OCI-LY3 (cell line): ENCODE measurements around the gene EOLA1.

Experiments
- H2AFZ ChIP-seq: fragments of 200-600, 300-600 bp; shearing (Covaris generic); 2 replicates; pipeline ENCODE4 v1.6.0; 2014; ENCODE audit warnings: antibody characterized with exemption, low read depth, low read length
- H3K27ac ChIP-seq: fragments of 200-600, 300-600 bp; sonication (generic); 2 replicates; pipeline ENCODE4 v1.5.1; 2014; ENCODE audit warnings: mild to moderate bottlenecking, low read length, moderate library complexity, mixed read lengths
- H3K27me3 ChIP-seq: fragments of 200-600, 300-600 bp; sonication (generic); 2 replicates; pipeline ENCODE4 v1.6.1; 2014; ENCODE audit warnings: low read depth, low read length, mixed read lengths
- H3K36me3 ChIP-seq: fragments of 200-600, 300-600 bp; sonication (generic); replicated peaks from 2 replicates; pipeline ENCODE3; 2014; ENCODE audit warnings: low read depth, low read length, mixed read lengths
- H3K4me1 ChIP-seq: fragments of 300-600, 200-600 bp; sonication (generic); 2 replicates; pipeline ENCODE4 v1.6.1; 2014; ENCODE audit warnings: low read length, mixed read lengths
- H3K4me2 ChIP-seq: fragments of 200-600, 300-600 bp; sonication (generic); 2 replicates; pipeline ENCODE4 v1.6.1; 2014; ENCODE audit warnings: low read length, mixed read lengths
- H3K4me3 ChIP-seq: fragments of 300-600, 200-600 bp; sonication (generic); 2 replicates; pipeline ENCODE4 v1.5.1; 2014; ENCODE audit warnings: antibody characterized with exemption, mild to moderate bottlenecking, low read length, moderate library complexity
- H3K79me2 ChIP-seq: fragments of 300-600, 200-600 bp; shearing (Covaris generic); 2 replicates; pipeline ENCODE4 v1.6.1; 2014; ENCODE audit warnings: mild to moderate bottlenecking, low read length, mixed read lengths
- H3K9ac ChIP-seq: fragments of 300-600, 200-600 bp; shearing (Covaris generic); 2 replicates; pipeline ENCODE4 v1.6.0; 2014; ENCODE audit warnings: mild to moderate bottlenecking, low read length, moderate library complexity
- H3K9me3 ChIP-seq: fragments of 200-600, 300-600 bp; shearing (Covaris generic); 2 replicates; pipeline ENCODE4 v1.6.1; 2014; ENCODE audit warnings: low read length, mixed read lengths; ENCODE audit not compliant: insufficient read depth
- H4K20me1 ChIP-seq: fragments of 200-600, 300-600 bp; sonication (generic); 2 replicates; pipeline ENCODE4 v1.6.1; 2016; ENCODE audit warnings: low read length, mixed read lengths; ENCODE audit not compliant: insufficient read depth
- CTCF ChIP-seq: fragments of 200-600, 300-600 bp; sonication (generic); IDR thresholded peaks from 2 replicates; pipeline ENCODE4 v1.5.1; 2014; ENCODE audit warnings: antibody characterized with exemption, low read length, low read depth
- EZH2phosphoT487 ChIP-seq: fragments of 200-600 bp; shearing (Covaris generic); IDR thresholded peaks from 2 replicates; pipeline ENCODE4 v1.6.1; 2018; ENCODE audit warnings: antibody characterized with exemption, mixed run types, low read depth

The EOLA1 gene

GRCh38 chrX:149504915-149505651, 35.7 kb upstream of the EOLA1 start, which contains the start of gene IDS:
TSS of gene IDS (minus strand) at chrX:149505306. CDS start at chrX:149505137, 169 bp downstream.
- no peaks in the 10 kb centered on the region for H3K9me3 ChIP-seq
- H3K79me2 ChIP-seq, result peaks cover 32% of the 10 kb centered on the region
- 0 out of 2 replicates have a peak within 1 kb of the TSS, but pooled peaks have one; percentile 25 for H2AFZ ChIP-seq
- peak within 1 kb of the TSS; percentile 91 for H3K27ac ChIP-seq
- peaks cover 28% of the 10 kb centered on the region for H3K36me3 ChIP-seq
- no peaks in the 10 kb centered on the region for H3K27me3 ChIP-seq
- peaks cover 39% of the 10 kb centered on the region for H3K4me1 ChIP-seq
- peak within 1 kb of the TSS; percentile 100 for H3K4me3 ChIP-seq
- peak within 1 kb of the TSS; percentile 99 for H3K9ac ChIP-seq
- TF ChIP-seq EZH2phosphoT487 (no peak), CTCF (no peak)
- peak within 1 kb of the TSS; percentile 96 for H3K4me2 ChIP-seq
- H4K20me1 ChIP-seq, result peaks cover 30% of the 10 kb centered on the region

- Histone ChIP-seq H3K79me2 (peaks cover 31% of the 10 kb centered on the region), H3K4me2 (peak overlapping the region; percentile 96), H3K4me1 (peaks cover 35% of the 10 kb centered on the region), H3K9me3 (no peaks in the 10 kb centered on the region), H3K36me3 (peaks cover 24% of the 10 kb centered on the region), H3K4me3 (peak overlapping the region; percentile 100), H3K27me3 (no peaks in the 10 kb centered on the region), H2AFZ (0 out of 2 replicates have a peak overlapping the region, but pooled peaks have one; percentile 25), H3K27ac (no peak overlapping the region), H4K20me1 (peaks cover 24% of the 10 kb centered on the region), H3K9ac (peak overlapping the region; percentile 36)
- TF ChIP-seq CTCF (no peak), EZH2phosphoT487 (no peak)
Observed at GRCh38 chrX:149505671-149506070, 35.1 kb upstream of the EOLA1 start.

GRCh38 chrX:149506349-149506748, 34.5 kb upstream of the EOLA1 start:
- no peak overlapping the region for H3K4me2 ChIP-seq
- TF ChIP-seq EZH2phosphoT487, result no peak
- no peak for TF ChIP-seq CTCF
- peaks cover 28% of the 10 kb centered on the region for H3K4me1 ChIP-seq
- no peak overlapping the region for H3K9ac ChIP-seq
- no peaks in the 10 kb centered on the region for H3K9me3 ChIP-seq
- H3K4me3 ChIP-seq, result no peak overlapping the region
- H3K36me3 ChIP-seq, result peaks cover 17% of the 10 kb centered on the region
- H4K20me1 ChIP-seq, result peaks cover 18% of the 10 kb centered on the region
- H2AFZ ChIP-seq, result no peak overlapping the region
- H3K79me2 ChIP-seq, result peaks cover 30% of the 10 kb centered on the region
- no peaks in the 10 kb centered on the region for H3K27me3 ChIP-seq
- no peak overlapping the region for H3K27ac ChIP-seq

GRCh38 chrX:149508467-149508866, 32.3 kb upstream of the EOLA1 start:
- no peak overlapping the region for H3K4me2 ChIP-seq
- H3K9me3 ChIP-seq, result no peaks in the 10 kb centered on the region
- H3K79me2 ChIP-seq, result peaks cover 12% of the 10 kb centered on the region
- TF ChIP-seq CTCF, result no peak
- TF ChIP-seq EZH2phosphoT487, result no peak
- H3K4me3 ChIP-seq, result no peak overlapping the region
- H4K20me1 ChIP-seq, result no peaks in the 10 kb centered on the region
- H2AFZ ChIP-seq, result no peak overlapping the region
- H3K9ac ChIP-seq, result no peak overlapping the region
- peaks cover 18% of the 10 kb centered on the region for H3K4me1 ChIP-seq
- no peak overlapping the region for H3K27ac ChIP-seq
- H3K27me3 ChIP-seq, result no peaks in the 10 kb centered on the region
- peaks cover 3% of the 10 kb centered on the region for H3K36me3 ChIP-seq
